Glutamatergic neuron (in vitro differentiated cells): Measurements from ENCODE around the gene DLG1. TPM values are rescaled to one million over a fixed set of nuclear protein-coding genes. Genes with fewer than 3 reads are reported as not detected.

Experiments used
- DNase-seq: peaks from one replicate; pipeline ENCODE4 v3.0.0; 2022
- H3K27ac Mint-ChIP-seq: one replicate; pipeline ENCODE4 v1.8.0; 2020; ENCODE audit warnings: mild to moderate bottlenecking, mixed read lengths, inconsistent platforms; ENCODE audit not compliant: unreplicated experiment
- H3K27me3 Mint-ChIP-seq: one replicate; pipeline ENCODE4 v1.8.0; 2020; ENCODE audit warnings: mild to moderate bottlenecking, moderate library complexity, mixed read lengths, inconsistent platforms; ENCODE audit not compliant: unreplicated experiment
- H3K36me3 Mint-ChIP-seq: one replicate; pipeline ENCODE4 v1.8.0; 2020; ENCODE audit warnings: mild to moderate bottlenecking, mixed read lengths, inconsistent platforms; ENCODE audit not compliant: unreplicated experiment
- H3K4me1 Mint-ChIP-seq: one replicate; pipeline ENCODE4 v1.8.0; 2020; ENCODE audit warnings: mild to moderate bottlenecking, low read depth, mixed read lengths, inconsistent platforms; ENCODE audit not compliant: unreplicated experiment
- H3K4me3 Mint-ChIP-seq: one replicate; pipeline ENCODE4 v1.8.0; 2020; ENCODE audit warnings: mild to moderate bottlenecking, mixed read lengths, inconsistent platforms; ENCODE audit not compliant: unreplicated experiment
- H3K9me3 Mint-ChIP-seq: one replicate; pipeline ENCODE4 v1.8.0; 2020; ENCODE audit warnings: mild to moderate bottlenecking, moderate library complexity, mixed read lengths, inconsistent platforms; ENCODE audit not compliant: unreplicated experiment
- CTCF ChIP-seq: fragments of 200-600 bp; sonication (generic); IDR thresholded peaks from one replicate; pipeline ENCODE4 v1.5.0; 2021; ENCODE audit not compliant: partially characterized antibody, unreplicated experiment
- long read RNA-seq: library from polyadenylated mRNA; unstranded; transcript quantifications from one replicate; pipeline ENCODE4 v2.0.0, GENCODE V29; 2020; ENCODE audit not compliant: unreplicated experiment
- total RNA-seq: library from RNA; stranded (reverse); fragmentation: NEBNext Ultra II Directional; extraction: Animal tissue kit (Norgen Biotek cat#: 25700); gene quantifications from one replicate; pipeline ENCODE4 v1.2.1, GENCODE V29; 2021; ENCODE audit not compliant: unreplicated experiment

Gene DLG1
- total RNA-seq, result 66.0 TPM
- long read RNA-seq, partial matches to known transcripts, result 0 of 4 reads
- long read RNA-seq, other reads (novel, unspliced or antisense), result 4 of 4 reads

GRCh38 chr3:197298341-197298944 lies at the start of gene DLG1:
DLG1 (minus strand) TSS chr3:197298612; CDS start chr3:197297204, 1,408 bp downstream.
- Mint-ChIP-seq H3K4me1 (peaks cover 6% of the 10 kb centered on the region), H3K36me3 (no peaks in the 10 kb centered on the region), H3K27ac (no peak within 1 kb of the TSS), H3K27me3 (peaks cover 4% of the 10 kb centered on the region), H3K9me3 (peaks cover 6% of the 10 kb centered on the region), H3K4me3 (peak within 1 kb of the TSS; percentile 88)
- no peak for TF ChIP-seq CTCF
- DNase-seq, result peak; percentile 69

GRCh38 chr3:197348014-197348413 lies 49.6 kb upstream of the DLG1 start:
- Mint-ChIP-seq H3K4me1 (peaks cover 5% of the 10 kb centered on the region), H3K9me3 (no peaks in the 10 kb centered on the region), H3K4me3 (no peak overlapping the region), H3K36me3 (no peaks in the 10 kb centered on the region), H3K27ac (no peak overlapping the region), H3K27me3 (peaks cover 5% of the 10 kb centered on the region)
- DNase-seq, result no peak
- no peak for TF ChIP-seq CTCF

- no peak for DNase-seq
- TF ChIP-seq CTCF, result no peak
- H3K27ac Mint-ChIP-seq, result no peak overlapping the region
- no peaks in the 10 kb centered on the region for H3K9me3 Mint-ChIP-seq
- no peaks in the 10 kb centered on the region for H3K36me3 Mint-ChIP-seq
- H3K4me1 Mint-ChIP-seq, result peaks cover 5% of the 10 kb centered on the region
- H3K27me3 Mint-ChIP-seq, result peaks cover 3% of the 10 kb centered on the region
- no peak overlapping the region for H3K4me3 Mint-ChIP-seq
Measured at GRCh38 chr3:197345390-197345789, 47.0 kb upstream of the DLG1 start.

GRCh38 chr3:197344582-197345318 lies 46.3 kb upstream of the DLG1 start:
- Mint-ChIP-seq H3K27ac (no peak overlapping the region), H3K27me3 (peaks cover 3% of the 10 kb centered on the region), H3K4me1 (peaks cover 11% of the 10 kb centered on the region), H3K9me3 (no peaks in the 10 kb centered on the region), H3K36me3 (no peaks in the 10 kb centered on the region), H3K4me3 (no peak overlapping the region)
- DNase-seq, result no peak
- no peak for TF ChIP-seq CTCF
